Measurements from ENCODE around the gene DENND4A.

DENND4A gene

DNA sequence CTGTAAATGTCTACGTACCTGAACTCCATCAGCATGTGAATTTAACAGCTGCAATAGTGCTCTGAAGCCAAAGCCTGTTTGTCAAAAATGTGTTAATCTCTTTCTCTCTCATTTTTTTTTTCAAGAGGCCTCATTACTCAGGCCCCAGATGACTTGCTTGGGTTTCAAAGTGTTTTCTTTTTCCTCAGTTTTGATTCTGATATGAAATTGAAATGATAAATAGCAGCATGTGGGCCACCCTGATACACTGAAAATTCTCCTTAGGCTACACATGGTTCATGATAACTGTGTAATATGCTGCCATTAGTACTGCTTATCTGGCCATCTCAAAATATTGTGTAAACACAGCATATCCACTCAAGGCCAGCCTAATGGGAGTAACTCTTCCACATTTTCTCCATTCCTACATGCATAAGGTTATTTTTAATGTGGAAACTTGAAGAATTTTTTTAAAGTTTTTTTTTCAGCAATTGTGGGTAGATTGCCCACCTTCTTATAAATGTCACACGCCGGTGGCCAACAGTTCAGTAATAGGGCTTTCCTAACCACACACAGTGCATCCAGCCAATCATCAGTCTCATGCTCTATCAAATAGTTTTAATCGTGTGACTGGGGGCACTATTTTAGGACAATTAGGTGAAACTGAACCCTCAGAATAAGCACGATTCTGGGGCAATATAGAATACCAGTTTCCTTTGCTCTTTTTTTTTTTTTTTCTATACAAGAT lies 13.1 kb upstream of the DENND4A start:
- H3K27ac Mint-ChIP-seq, result peak overlapping the region; percentile 55
- peak overlapping the region; percentile 23 for H3K4me3 Mint-ChIP-seq
- no peaks in the 10 kb centered on the region for H3K9me3 Mint-ChIP-seq
- peaks cover 52% of the 10 kb centered on the region for H3K4me1 Mint-ChIP-seq (ENCODE audit: low read depth)
- no peaks in the 10 kb centered on the region for H3K36me3 Mint-ChIP-seq (ENCODE audit: low read depth)
- H3K27me3 Mint-ChIP-seq, result no peaks in the 10 kb centered on the region

DNA sequence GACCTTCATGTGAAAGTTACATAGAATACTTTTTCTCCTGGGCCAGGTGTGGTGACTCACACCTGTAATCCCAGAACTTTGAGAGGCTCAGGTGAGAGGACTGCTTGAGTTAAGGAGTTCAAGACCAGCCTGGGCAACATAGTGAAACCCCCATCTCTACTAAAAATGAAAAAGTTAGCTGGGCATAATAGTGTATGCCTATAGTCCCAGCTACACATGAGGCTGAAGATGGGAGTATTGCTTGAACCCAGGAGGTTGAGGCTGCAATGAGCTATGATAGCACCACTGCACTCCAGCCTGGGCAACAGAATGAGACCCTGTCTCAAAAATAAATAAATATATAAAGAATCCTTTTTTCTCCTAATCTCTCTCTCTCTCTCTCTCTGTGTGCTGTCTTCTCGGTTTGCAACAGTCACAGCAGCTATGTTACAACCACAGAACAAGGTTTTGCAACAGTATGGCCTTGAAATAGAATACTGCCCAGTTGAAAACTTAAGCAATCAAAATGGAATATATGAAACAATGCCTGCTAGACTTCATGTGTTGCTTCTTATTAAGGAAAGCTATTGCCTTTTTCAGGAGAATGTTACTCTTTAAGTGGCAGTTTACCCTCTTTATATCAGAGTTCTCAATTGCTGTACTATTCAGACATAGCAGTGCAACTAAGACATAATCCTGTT lies 12.3 kb upstream of the DENND4A start:
- Mint-ChIP-seq H3K9me3 (no peaks in the 10 kb centered on the region), H3K27me3 (no peaks in the 10 kb centered on the region), H3K27ac (peak overlapping the region; percentile 47), H3K4me3 (no peak overlapping the region), H3K4me1 (ENCODE audit: low read depth) (peaks cover 45% of the 10 kb centered on the region), H3K36me3 (ENCODE audit: low read depth) (no peaks in the 10 kb centered on the region)

DNA sequence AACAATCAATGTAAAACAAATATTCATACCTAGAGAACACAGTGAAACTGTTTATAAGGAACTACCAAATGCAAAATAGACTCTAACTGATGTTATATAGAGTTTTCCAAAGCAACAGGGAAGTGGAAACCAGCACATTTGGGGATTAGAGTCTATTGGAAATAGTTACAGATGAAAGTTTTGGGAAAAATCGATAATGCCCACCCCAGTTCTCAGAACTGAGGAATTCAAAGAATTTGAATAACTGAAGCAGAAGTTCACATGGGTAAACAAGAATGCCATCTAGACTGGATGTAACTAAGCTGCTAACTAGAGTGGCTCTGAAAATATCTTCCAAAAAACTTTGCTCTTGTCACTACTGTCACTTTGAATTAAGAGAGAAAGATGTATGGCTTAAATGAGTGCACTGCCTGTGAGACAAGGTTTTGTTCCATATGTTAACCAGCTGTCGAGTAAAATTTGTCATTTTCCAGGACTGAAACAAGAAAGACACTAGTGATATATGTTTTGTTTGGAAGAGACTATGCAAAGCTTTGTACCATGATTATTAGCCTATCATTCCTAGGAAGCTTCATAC lies 9.2 kb upstream of the DENND4A start:
- H3K9me3 Mint-ChIP-seq, result no peaks in the 10 kb centered on the region
- no peak overlapping the region for H3K4me3 Mint-ChIP-seq
- no peak overlapping the region for H3K27ac Mint-ChIP-seq
- no peaks in the 10 kb centered on the region for H3K36me3 Mint-ChIP-seq (ENCODE audit: low read depth)
- no peaks in the 10 kb centered on the region for H3K27me3 Mint-ChIP-seq
- peaks cover 53% of the 10 kb centered on the region for H3K4me1 Mint-ChIP-seq (ENCODE audit: low read depth)

DNA sequence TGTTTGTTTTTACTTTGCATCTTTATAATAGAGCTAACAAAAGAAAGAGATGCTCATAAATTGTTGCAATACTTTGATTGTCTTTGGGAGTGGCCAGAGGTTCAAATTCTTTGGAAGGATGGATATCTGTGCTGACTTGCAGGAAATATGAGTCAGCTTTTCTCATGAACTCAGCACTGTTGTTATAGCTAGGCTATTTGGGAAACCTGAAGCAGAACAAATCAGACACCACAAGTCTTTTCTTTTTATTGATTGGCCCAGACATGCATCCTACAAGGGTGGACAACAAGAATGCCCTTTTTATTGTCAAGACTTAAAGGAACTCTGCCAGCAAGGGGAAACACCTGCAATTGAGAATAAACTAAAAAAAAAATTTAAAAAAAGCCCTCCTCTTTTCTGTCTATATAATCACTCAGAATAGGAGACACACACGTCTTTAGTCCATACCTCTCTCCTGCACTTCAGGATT lies 4.6 kb upstream of the DENND4A start:
- no peaks in the 10 kb centered on the region for H3K36me3 Mint-ChIP-seq (ENCODE audit: low read depth)
- peaks cover 63% of the 10 kb centered on the region for H3K4me1 Mint-ChIP-seq (ENCODE audit: low read depth)
- H3K4me3 Mint-ChIP-seq, result peak overlapping the region; percentile 40
- no peaks in the 10 kb centered on the region for H3K27me3 Mint-ChIP-seq
- H3K27ac Mint-ChIP-seq, result peak overlapping the region; percentile 82
- H3K9me3 Mint-ChIP-seq, result no peaks in the 10 kb centered on the region

DNA sequence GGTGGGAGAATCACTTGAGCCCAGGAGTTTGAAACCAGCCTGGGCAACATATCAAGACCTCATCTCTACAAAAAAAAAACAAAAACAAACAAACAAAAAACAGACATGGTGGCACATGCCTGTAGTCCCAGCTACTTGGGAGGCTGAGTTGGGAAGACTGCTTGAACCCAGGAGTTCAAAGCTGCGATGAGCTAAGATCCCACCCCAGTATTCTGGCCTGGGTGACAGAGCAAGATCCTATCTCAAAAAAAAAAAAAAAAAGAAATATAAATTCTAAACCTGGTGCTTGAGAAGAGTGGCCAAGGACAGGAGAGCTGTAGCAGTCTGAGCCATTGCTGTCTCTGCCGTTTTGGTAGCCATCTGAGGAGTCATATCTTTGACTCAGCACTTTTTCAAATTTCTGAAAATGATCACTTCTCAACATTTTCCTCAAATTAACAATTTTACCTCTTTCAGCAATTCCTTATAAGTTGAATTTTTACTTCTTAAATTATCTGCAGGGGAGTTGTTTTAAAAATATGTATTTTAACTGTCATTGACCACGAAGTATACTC lies 3.6 kb upstream of the DENND4A start:
- H3K4me1 Mint-ChIP-seq (ENCODE audit: low read depth), result peaks cover 54% of the 10 kb centered on the region
- H3K27me3 Mint-ChIP-seq, result no peaks in the 10 kb centered on the region
- H3K4me3 Mint-ChIP-seq, result no peak overlapping the region
- peaks cover 2% of the 10 kb centered on the region for H3K36me3 Mint-ChIP-seq (ENCODE audit: low read depth)
- no peaks in the 10 kb centered on the region for H3K9me3 Mint-ChIP-seq
- no peak overlapping the region for H3K27ac Mint-ChIP-seq

DNA sequence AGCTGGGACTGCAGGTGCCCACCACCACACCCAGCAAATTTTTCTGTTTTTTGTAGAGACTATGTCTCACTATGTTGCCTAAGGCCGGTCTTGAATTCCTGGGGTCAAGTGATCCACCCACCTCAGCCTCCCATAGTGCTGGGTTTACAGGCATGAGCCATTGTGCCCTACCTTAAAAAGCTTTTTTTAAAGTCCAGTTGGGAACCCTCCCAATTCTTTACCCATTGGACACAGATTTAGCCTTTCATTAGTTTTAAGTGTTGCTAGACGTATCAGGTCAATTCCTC lies 1.7 kb upstream of the DENND4A start:
- Mint-ChIP-seq H3K36me3 (ENCODE audit: low read depth) (peaks cover 7% of the 10 kb centered on the region), H3K27ac (peak overlapping the region; percentile 55), H3K9me3 (no peaks in the 10 kb centered on the region), H3K4me1 (ENCODE audit: low read depth) (peaks cover 66% of the 10 kb centered on the region), H3K27me3 (no peaks in the 10 kb centered on the region), H3K4me3 (peak overlapping the region; percentile 43)

DNA sequence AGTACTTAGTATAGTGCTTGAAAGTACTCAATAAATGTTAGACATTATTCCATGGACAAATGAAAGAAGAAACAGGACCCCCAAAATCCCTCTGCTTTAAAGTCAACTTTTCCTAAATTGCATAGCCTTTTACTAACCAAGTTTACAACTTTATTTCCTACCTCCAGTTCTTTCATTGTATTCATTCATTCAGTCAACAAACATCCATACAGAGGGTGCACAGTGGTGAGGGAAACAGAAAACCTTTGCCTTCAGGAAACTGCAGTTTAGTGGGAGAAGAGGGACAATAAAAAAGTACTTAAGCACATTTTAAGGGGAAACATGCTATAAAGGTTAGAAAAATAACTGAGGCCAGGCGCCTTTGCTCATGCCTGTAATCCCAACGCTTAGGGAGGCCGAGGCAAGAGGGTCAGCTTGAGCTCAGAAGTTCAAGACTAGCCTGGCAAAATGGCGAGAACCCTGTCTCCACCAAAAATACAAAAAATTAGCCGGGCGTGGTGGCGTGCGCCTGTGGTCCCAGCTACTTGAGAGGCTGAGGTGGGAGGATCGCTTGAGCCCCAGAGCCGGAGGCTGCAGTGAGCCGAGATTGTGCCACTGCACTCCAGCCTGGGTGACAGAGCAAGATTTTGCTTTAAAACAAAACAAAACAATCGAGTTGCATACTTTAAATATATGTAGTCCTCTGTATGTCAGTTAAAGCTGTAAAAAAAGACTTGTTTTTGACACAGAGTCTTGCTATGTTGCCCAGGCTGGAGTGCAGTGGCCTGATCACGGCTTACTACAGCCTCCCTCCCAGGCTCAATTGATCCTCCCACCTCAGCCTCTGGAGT lies 1.1 kb upstream of the DENND4A start:
- no peaks in the 10 kb centered on the region for H3K27me3 Mint-ChIP-seq
- no peaks in the 10 kb centered on the region for H3K9me3 Mint-ChIP-seq
- H3K36me3 Mint-ChIP-seq (ENCODE audit: low read depth), result peaks cover 7% of the 10 kb centered on the region
- H3K4me1 Mint-ChIP-seq (ENCODE audit: low read depth), result peaks cover 72% of the 10 kb centered on the region
- peak overlapping the region; percentile 89 for H3K4me3 Mint-ChIP-seq
- H3K27ac Mint-ChIP-seq, result peak overlapping the region; percentile 100

DNA sequence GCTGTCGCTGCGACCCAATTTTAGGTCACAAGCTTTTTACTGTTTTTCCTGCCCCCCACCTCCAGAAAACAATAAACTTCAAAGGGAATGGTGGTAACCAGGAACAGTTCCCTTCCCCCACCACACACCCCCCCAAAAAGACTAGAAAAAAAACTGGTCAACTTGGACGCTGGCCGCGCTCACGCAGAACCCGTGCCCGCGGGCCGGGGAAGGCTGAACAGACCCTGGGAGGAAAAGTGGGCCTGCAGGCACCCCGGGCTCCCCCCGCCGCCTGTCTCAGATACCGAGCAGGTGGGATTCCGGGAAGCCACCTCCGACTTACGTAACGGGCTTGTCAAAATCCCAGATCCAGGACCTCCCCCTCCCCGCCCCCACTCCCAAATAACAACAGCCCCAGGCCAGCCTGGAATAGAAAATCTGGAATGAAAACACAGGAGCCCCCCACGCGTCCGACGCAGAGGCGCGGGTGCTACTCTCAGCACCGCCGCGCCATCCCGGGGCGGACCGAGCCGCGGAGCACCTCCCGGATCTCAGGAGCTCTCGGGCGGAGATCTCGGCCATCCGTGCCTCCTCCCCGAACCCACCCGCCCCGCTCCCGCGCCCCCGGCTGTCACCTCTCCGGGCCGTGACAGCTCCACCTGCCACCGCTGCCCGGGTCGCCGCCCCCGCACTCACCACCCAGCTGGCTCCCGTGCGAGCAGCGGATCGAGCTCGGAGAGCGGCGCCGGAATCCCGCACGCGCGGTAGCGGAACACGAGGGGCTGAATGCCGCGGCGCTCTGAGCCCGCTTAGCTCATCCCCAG lies 557 bp downstream of the DENND4A start:
- Mint-ChIP-seq H3K9me3 (no peaks in the 10 kb centered on the region), H3K27ac (peak overlapping the region; percentile 72), H3K4me3 (peak overlapping the region; percentile 89), H3K4me1 (ENCODE audit: low read depth) (peaks cover 72% of the 10 kb centered on the region), H3K27me3 (no peaks in the 10 kb centered on the region), H3K36me3 (ENCODE audit: low read depth) (peaks cover 12% of the 10 kb centered on the region)

DNA sequence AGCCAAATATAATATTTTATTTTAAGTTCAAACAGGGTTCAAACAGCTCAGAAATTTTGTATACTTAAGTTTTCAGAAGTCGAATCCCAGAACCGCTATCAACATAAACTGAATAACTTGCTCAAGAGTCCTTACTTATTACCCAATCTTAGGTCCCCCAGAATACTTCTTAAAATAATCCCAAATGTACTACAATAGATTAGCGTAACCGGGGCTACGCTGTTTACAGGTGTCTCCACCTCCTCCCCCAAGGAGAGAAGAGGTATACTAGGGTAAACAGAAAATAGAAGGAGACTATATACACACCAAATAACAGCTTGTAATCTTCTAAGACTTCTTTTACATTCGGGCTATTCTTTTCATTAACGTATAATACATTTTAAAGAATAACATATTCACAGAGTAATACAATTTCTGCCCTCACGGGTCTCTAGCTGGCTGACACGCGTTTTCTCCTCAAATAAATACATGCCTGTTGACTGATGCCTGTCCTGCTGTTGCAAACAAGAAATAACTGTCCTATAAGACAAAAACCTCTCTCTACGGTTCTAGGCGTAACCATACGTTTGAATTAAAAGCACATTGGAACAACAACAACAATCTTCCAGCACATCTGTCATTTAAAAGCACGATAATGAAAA lies 1.3 kb downstream of the DENND4A start:
- H3K36me3 Mint-ChIP-seq (ENCODE audit: low read depth), result peaks cover 12% of the 10 kb centered on the region
- peak overlapping the region; percentile 72 for H3K27ac Mint-ChIP-seq
- no peaks in the 10 kb centered on the region for H3K27me3 Mint-ChIP-seq
- H3K4me3 Mint-ChIP-seq, result peak overlapping the region; percentile 89
- peaks cover 71% of the 10 kb centered on the region for H3K4me1 Mint-ChIP-seq (ENCODE audit: low read depth)
- no peaks in the 10 kb centered on the region for H3K9me3 Mint-ChIP-seq

DNA sequence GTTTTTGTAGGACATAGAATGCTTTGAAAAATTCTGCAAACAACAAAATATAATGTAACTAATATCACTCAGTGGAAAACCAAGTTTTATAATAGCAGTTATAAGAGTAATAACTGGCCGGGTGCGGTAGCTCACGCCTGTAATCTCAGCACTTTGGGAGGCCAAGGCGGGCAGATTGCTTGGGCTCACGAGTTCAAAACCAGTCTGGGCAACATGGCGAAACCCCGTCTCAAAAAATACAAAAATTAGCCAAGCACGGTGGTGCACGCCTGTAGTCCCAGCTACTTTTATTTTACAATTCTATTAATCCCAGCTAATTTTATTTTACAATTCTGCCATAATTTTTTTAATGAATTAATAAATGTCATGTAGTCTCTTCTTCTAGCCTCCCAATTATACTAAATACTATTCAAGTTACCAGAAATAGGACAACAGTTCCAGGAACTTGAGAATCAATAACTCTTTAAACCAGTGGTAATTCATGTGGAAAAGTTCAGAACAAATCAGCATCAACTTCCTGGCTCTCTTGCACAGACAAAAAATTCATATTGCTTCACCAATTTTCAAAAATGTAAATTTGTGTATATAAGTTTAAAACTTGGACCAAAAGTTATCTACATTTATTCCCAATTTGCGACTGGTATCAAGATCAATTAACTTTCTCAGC lies 2.2 kb downstream of the DENND4A start:
- Mint-ChIP-seq H3K9me3 (no peaks in the 10 kb centered on the region), H3K4me1 (ENCODE audit: low read depth) (peaks cover 69% of the 10 kb centered on the region), H3K4me3 (peak overlapping the region; percentile 89), H3K36me3 (ENCODE audit: low read depth) (peaks cover 12% of the 10 kb centered on the region), H3K27ac (peak overlapping the region; percentile 87), H3K27me3 (no peaks in the 10 kb centered on the region)

DNA sequence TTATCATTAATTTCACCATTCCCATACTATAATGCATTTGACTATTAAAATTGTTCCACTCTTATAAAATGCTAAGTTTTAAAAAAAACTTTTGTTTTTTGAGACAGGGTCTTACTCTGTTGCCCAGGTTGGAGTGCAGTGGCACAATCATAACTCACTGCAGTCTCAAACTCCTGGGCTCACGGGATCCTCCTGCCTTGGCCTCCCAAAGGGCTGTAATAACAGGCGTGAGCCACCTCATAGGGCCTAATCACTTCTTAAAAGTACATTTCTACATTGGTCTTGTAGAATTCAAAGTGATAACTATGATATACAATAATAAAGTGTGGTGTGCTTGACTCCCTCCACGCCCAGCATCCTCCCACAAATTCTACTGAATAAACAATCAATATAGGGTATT lies 3.0 kb downstream of the DENND4A start:
- no peak overlapping the region for H3K27ac Mint-ChIP-seq

DNA sequence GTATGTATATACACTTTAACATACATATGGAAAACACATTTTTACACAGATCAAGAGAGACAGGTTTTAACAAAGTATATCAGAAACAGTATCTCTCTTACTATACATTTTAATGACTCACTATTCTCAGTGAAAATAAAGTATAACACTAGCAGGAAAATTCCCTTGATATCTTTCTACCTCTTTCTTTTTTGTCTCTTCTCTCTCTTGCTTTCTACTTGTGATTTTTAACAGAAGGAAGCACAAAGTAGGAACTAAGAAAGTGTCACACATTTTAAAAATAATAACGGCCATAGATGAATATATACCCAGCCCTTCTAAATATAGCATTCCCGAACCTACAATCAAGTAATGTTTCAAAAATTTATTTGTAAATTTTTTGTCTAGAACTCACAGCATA lies 4.8 kb downstream of the DENND4A start:
- H3K27me3 Mint-ChIP-seq, result no peaks in the 10 kb centered on the region
- no peaks in the 10 kb centered on the region for H3K9me3 Mint-ChIP-seq
- H3K27ac Mint-ChIP-seq, result peak overlapping the region; percentile 89
- peak overlapping the region; percentile 61 for H3K4me3 Mint-ChIP-seq
- peaks cover 51% of the 10 kb centered on the region for H3K4me1 Mint-ChIP-seq (ENCODE audit: low read depth)
- H3K36me3 Mint-ChIP-seq (ENCODE audit: low read depth), result peaks cover 25% of the 10 kb centered on the region

More for the DNA sequence above, 3.0 kb downstream of the DENND4A start:
- Mint-ChIP-seq H3K4me1 (ENCODE audit: low read depth) (peaks cover 62% of the 10 kb centered on the region), H3K27me3 (no peaks in the 10 kb centered on the region), H3K4me3 (peak overlapping the region; percentile 89), H3K36me3 (ENCODE audit: low read depth) (peaks cover 13% of the 10 kb centered on the region), H3K9me3 (no peaks in the 10 kb centered on the region)

DNA sequence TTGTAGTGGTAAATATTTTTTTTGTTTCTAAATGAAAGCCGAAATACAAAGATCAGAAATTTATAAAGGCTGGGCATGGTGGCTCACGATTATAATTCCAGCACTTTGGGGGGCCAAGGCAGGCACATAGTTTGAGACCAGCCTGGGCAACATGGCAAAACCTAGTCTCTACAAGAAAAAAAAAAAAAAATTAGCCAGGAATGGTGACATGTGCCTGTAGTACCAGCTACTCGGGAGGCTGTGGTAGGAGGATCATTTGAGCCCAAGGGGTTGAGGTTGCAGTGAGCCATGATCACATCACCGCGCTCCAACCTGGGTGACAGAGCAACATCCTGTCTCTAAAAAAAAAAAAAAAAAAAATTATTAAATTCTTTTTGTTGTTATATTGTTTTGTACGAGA lies 6.9 kb downstream of the DENND4A start:
- no peaks in the 10 kb centered on the region for H3K27me3 Mint-ChIP-seq
- H3K4me1 Mint-ChIP-seq (ENCODE audit: low read depth), result peaks cover 50% of the 10 kb centered on the region
- H3K4me3 Mint-ChIP-seq, result no peak overlapping the region
- no peaks in the 10 kb centered on the region for H3K9me3 Mint-ChIP-seq
- H3K27ac Mint-ChIP-seq, result no peak overlapping the region
- H3K36me3 Mint-ChIP-seq (ENCODE audit: low read depth), result peaks cover 20% of the 10 kb centered on the region

Data from stimulated activated naive CD8-positive, alpha-beta T cell treated with anti-CD3 and anti-CD28 coated beads, Interleukin-15, Interleukin-2, amounts not matched to agents 100 ng/mL and 50 ng/mL, for 24 hours (primary cell).